Measurements from ENCODE around the gene RDH8.

The RDH8 gene

DNA sequence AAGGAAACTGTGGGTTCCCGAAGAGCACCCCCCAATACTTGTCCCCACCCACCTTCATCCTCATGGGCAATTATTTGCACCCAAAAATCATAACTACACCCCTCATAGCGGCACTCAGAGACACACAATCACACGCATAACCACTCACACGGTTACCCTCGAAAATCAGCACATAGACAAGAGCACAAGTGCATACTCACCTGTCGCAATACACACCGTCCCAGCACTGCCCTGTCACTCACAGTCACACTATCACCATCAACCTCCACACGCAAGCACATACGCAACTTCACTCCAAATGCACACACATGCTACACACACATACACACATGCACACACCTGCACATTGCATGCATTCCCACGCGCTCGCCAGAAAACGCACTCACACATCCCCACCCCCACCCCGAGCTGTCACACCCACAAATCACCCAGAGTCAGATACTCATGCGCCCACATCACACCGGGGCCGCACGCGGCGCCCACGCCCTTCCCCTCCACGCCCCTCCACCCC, 3.5 kb upstream of the RDH8 start:
- H3K4me3 ChIP-seq = peak overlapping the region; percentile 45 to 57
- H3K4me1 ChIP-seq = peaks cover 0 to 55% (median 36%) of the 10 kb centered on the region in 4 donors

DNA sequence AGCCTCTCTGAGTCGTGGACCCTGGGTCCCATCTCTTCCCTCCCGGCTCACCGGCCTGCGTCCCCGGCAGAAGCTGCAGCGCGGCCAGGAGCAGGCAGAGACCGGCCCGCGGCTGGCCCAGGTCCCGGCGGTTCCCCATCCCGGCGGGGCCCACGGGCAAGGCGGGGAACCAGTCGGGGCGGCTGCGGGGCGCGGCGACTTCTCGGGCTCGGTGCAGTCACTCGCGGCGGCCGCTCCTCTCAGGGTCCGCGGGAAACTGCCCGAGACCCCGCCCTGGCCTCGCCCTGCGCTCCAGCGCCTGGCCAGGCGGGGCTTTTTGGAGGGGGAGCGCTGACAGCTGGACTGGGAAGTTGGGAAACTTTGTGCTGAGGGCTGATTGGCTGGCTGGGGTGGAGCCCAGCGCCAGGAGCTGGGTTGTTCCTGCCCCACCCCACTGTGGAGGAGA, 3.0 kb upstream of the RDH8 start, which contains the start of gene COL5A3:
TSS of gene COL5A3 (minus strand) at position 258 of the 445 bp plus-strand sequence. CDS start at position 139, 119 bp downstream.
- Histone ChIP-seq H3K4me1 (peaks cover 0 to 55% (median 36%) of the 10 kb centered on the region in 4 donors), H3K27ac (no peak within 1 kb of the TSS), H3K4me3 (peak within 1 kb of the TSS; percentile 45 to 57), H3K9me3 (no peaks in the 10 kb centered on the region), H3K36me3 (no peaks in the 10 kb centered on the region), H3K27me3 (peaks cover 0 to 44% of the 10 kb centered on the region in 2 donors)
- TF ChIP-seq, protein P1, sequence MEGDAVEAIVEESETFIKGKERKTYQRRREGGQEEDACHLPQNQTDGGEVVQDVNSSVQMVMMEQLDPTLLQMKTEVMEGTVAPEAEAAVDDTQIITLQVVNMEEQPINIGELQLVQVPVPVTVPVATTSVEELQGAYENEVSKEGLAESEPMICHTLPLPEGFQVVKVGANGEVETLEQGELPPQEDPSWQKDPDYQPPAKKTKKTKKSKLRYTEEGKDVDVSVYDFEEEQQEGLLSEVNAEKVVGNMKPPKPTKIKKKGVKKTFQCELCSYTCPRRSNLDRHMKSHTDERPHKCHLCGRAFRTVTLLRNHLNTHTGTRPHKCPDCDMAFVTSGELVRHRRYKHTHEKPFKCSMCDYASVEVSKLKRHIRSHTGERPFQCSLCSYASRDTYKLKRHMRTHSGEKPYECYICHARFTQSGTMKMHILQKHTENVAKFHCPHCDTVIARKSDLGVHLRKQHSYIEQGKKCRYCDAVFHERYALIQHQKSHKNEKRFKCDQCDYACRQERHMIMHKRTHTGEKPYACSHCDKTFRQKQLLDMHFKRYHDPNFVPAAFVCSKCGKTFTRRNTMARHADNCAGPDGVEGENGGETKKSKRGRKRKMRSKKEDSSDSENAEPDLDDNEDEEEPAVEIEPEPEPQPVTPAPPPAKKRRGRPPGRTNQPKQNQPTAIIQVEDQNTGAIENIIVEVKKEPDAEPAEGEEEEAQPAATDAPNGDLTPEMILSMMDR (IDR thresholded peaks at IDR 0.05) = no peak
- intact Hi-C loops (cut with DNase I; ENCODE audit: low total_unique reads) = no loop called here
- DNase-seq = peak; percentile 58 to 75

More for the DNA sequence above, 3.5 kb upstream of the RDH8 start:
- Histone ChIP-seq H3K9me3 (no peaks in the 10 kb centered on the region), H3K27ac (no peak overlapping the region), H3K36me3 (no peaks in the 10 kb centered on the region), H3K27me3 (peaks cover 0 to 41% of the 10 kb centered on the region in 2 donors)
- intact Hi-C loops (cut with DNase I; ENCODE audit: low total_unique reads) = no loop called here
- no peak for DNase-seq
- TF ChIP-seq, protein P1 (IDR thresholded peaks at IDR 0.05) = no peak

DNA sequence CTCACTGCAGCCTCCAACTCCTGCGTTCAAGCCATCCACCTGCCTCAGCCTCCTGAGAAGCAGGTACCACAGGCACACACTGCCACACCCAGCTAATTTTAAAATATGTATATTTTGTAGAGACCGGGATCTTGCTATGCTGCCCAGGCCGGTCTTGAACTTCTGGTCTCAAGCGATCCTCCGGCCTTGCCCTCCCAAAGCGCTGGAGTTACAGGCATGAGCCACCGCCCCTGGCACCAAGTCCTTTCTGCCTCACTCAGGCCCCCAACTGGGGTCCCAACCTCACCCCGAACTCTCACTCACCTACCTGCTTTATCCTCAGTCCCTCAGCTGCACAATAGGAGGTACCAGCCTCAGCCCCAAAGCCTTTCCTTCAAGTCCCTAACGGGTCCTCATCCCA, 2.3 kb upstream of the RDH8 start:
- H3K36me3 ChIP-seq = no peaks in the 10 kb centered on the region
- TF ChIP-seq, protein P1 (IDR thresholded peaks at IDR 0.05) = no peak
- intact Hi-C loops (cut with DNase I; ENCODE audit: low total_unique reads) = no loop called here
- H3K9me3 ChIP-seq = no peaks in the 10 kb centered on the region
- DNase-seq = no peak
- peaks cover 0 to 48% of the 10 kb centered on the region in 2 donors for H3K27me3 ChIP-seq
- no peak overlapping the region for H3K27ac ChIP-seq
- peaks cover 0 to 50% (median 34%) of the 10 kb centered on the region in 4 donors for H3K4me1 ChIP-seq
- no peak overlapping the region for H3K4me3 ChIP-seq

DNA sequence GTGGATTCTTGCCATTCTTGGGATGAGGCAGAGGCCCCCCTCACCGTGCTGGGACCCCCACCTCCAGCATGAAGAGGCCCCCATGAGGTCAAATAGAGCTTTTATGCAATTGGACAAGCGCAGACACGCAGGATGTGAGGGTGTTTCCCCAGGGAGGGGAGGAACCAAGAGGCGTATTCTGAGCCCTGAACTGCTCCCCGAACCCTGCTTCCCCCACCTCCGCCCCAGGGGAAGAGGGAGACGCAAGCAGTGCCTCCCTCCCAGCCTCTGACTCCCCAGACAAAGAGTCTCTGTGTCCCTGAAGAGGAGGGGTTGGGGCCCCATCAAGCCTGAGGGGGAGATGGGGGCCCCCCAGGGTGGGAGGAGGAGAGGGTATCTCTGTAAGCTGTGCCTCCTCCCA, 1.3 kb upstream of the RDH8 start:
- DNase-seq = no peak
- intact Hi-C loops (cut with DNase I; ENCODE audit: low total_unique reads) = no loop called here
- Histone ChIP-seq H3K27me3 (peaks cover 0 to 55% of the 10 kb centered on the region in 2 donors), H3K4me1 (peaks cover 0 to 40% (median 29%) of the 10 kb centered on the region in 4 donors), H3K36me3 (no peaks in the 10 kb centered on the region), H3K9me3 (no peaks in the 10 kb centered on the region), H3K27ac (no peak overlapping the region), H3K4me3 (no peak overlapping the region)
- TF ChIP-seq, protein P1 (IDR thresholded peaks at IDR 0.05) = no peak

DNA sequence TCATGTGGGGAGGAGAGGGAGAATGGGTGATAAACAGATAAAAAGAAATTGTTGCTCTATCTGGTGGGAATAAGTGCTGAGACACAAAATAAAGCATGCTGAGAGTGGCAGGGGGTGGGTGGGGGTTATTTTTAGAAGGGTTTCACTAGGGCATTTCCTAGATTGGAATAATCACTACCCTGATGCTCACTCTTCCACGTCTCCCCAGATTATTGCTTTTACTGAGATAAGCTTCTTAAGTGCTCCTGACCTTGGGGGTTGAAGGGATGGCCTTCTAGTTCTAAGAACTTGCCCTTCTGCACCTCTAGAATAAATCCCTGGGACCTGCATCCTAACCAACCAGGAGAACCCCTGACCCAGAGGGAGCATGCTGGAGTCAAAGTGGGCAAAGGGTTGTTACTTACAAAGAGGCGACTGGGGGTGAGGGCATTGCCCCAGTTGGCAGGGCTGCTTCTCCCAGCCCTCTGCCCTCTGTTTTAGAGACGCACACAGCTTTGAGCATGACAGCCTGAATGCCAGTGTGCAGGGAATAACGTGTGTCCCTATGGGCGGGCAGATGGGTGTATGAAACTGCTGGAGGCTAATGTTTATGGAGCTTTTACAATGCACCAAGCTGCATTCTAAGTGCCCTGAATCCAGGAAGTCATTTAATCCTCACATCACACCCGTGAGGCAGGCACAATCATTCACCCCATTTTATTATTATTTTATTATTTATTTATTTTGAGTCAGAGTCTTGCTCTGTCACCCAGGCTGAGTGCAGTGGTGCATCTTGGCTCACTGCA, 743 bp downstream of the RDH8 start:
- Histone ChIP-seq H3K9me3 (no peaks in the 10 kb centered on the region), H3K36me3 (no peaks in the 10 kb centered on the region), H3K27me3 (peaks cover 0 to 62% of the 10 kb centered on the region in 2 donors), H3K4me1 (peaks cover 0 to 19% (median 17%) of the 10 kb centered on the region in 4 donors), H3K4me3 (no peak overlapping the region), H3K27ac (no peak overlapping the region)
- intact Hi-C loops (cut with DNase I; ENCODE audit: low total_unique reads) = no loop called here
- no peak for DNase-seq
- TF ChIP-seq, protein P1 (IDR thresholded peaks at IDR 0.05) = no peak
